GM18526 (cell line): ENCODE measurements around the gene RASGRP2.
A peak's percentile ranks its signal among the peaks of the same experiment; 100 is the strongest.

Experiments used
- POLR2A ChIP-seq: IDR thresholded peaks from 3 replicates; pipeline ENCODE4 v1.6.1; 2011; ENCODE audit not compliant: insufficient read length; ENCODE audit errors: extremely low read depth

The RASGRP2 gene

DNA sequence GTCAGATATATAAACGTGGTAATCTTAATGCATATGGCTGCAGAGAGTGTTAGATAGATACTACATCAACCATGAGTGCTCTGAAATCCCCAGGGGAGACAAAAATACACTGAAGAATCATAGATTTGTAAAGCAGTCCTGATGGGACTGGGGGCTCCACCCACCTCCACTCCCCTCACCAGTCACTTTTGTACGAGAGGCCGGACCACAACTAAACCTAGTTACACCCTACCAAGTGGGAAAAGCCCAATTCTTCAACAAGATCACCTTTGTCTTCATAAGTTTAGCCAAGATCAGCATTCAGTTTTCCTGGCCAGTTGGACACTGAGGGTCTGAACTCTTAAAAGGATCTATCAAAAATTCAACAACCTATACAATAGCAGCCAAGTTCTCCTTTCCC lies 32.9 kb upstream of the RASGRP2 start:
- TF ChIP-seq POLR2A, result no peak

DNA sequence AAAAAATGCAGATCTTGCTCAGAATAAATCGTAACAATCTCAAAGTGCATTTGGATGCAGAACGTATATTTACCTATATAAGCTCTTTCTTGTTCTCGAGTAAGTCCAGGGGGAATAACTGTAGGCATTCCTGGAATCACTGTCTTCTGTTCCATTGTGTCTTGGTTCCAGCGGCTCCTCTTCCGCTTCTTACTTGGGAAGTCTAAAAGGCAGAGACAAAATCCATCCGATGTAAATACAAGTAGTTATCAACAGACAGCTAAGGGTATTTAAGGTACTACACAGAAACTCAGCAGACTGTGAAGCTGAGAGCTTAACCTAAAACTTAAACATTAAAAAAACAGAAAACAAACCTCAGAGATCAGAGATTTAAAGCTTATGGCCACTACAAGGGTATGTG lies 32.5 kb upstream of the RASGRP2 start:
- TF ChIP-seq POLR2A, result no peak

DNA sequence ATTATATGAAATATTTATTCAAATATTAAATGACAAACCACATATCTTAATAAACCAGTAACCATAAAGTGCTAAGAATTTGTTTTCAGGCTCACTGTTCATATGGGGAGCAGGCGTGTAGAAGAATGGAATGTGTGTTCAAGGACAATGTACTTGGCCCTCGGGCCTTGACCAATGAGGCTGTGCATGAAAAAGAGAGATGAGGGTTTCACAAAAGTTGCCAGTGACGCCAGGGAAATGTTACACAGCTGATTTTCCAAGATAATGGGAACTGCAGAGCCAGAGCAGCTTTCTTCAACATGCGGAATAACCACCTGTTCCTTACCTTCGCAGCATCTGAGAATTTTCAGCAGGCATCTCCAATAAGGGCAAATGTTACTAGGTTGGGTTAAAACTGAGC lies 30.2 kb upstream of the RASGRP2 start:
- TF ChIP-seq POLR2A, result no peak

DNA sequence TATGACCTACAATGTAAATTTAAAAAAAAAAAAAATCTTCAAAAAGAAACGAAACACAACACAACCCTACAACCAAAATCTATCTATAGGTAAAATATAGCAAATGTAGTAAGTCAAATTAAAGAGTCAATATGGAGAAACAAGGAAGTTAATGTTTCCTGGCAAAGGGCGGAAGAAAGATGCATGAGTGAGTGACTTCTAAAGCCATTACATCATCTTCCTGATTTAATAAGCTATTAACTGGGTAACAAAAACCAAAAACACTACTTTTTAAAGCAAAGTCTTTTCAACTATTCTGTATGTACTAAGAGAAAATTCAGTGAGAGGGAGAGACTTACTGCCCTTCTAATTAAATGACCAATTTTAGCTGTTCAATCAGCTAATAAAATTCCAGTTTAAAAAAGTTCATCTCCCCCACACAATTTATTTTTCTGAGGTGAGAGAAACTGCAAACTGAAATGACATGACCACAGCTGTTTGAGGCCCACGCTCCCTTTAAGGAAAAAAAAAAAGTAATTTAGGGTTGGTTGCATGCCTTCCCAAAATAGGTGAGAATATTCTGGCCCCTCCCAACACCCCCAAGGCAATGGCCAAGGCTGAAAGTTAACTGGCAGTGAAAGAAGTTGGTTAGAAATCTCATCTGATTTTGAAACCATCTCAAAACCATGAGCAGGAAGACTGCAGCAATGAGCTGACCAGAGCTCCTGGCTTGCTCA lies 28.5 kb upstream of the RASGRP2 start:
- no peak for TF ChIP-seq POLR2A

DNA sequence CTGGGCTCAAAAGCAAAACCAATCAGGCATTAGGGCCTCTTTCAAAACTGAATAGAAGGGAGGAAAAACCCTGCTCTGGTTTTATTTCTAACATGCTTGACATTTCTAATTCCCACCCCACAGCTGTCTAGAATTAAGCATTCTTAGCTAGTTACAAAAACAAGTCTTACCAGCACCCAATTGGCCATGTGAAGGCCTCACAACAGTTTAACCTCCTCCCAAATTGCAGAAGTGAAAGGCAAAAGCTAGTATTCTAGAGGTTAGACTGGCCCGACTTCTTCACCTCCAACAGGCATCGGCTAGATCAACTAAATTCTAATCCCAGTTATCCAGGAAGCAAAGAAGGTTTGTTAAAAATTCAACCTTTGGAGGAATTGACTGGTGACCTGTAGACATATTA lies 27.9 kb upstream of the RASGRP2 start:
- no peak for TF ChIP-seq POLR2A

DNA sequence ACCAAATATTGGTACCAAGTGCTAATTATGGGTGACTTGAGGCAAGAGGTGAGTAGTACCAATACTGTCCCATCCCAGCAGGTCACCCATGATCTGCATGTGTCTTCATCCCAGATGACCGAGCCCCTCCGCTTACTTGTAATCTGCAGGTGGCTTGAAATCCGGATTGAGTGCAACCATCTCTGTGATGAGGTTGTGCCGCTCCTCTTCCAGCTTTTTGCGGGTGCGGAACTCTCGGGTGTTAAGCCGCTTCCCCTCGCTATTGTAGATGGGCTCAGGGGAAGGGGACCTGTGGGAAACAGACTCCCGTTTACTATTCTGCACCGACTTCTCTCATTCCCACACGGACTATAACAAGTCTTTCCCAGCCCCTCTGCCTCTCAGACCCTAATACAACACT lies 26.2 kb upstream of the RASGRP2 start:
- TF ChIP-seq POLR2A, result no peak

DNA sequence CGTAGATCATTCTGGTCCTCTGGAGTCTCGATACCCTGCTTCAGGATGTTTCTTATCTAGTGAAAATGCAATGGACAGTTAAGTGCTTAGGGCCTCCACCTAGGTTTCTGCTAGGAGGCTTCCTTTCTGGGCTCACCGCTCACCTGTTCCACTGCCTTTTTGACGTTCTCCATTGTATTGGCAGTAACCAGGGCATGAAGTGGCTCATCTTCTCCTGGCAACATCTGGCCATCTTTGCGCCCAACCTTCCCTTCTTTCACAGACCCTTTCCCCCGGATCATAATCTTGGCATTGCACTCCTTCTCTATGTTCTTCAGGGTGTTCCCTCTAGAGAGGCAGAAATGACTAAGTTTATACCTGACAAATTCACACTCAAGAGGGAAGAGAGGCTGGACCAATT lies 25.3 kb upstream of the RASGRP2 start:
- no peak for TF ChIP-seq POLR2A

DNA sequence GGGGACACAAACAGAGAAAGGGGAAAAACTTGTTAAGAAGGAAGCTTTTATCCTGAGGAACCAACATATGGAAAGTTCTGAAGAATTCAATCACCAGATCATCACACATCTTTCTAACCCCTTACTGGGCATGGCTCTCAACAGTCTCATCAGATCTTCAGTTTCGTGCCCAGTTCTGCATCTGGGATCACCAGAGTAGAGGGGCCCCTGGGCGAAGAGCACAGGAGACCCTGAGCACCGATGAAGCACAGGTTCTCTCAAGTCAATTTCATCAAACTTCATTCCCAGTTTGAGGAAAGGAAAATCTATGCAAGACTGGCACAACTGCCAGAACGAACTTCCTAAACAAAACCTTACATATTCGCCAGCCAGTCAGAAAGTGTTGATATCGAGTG lies 24.4 kb upstream of the RASGRP2 start:
- TF ChIP-seq POLR2A, result no peak

DNA sequence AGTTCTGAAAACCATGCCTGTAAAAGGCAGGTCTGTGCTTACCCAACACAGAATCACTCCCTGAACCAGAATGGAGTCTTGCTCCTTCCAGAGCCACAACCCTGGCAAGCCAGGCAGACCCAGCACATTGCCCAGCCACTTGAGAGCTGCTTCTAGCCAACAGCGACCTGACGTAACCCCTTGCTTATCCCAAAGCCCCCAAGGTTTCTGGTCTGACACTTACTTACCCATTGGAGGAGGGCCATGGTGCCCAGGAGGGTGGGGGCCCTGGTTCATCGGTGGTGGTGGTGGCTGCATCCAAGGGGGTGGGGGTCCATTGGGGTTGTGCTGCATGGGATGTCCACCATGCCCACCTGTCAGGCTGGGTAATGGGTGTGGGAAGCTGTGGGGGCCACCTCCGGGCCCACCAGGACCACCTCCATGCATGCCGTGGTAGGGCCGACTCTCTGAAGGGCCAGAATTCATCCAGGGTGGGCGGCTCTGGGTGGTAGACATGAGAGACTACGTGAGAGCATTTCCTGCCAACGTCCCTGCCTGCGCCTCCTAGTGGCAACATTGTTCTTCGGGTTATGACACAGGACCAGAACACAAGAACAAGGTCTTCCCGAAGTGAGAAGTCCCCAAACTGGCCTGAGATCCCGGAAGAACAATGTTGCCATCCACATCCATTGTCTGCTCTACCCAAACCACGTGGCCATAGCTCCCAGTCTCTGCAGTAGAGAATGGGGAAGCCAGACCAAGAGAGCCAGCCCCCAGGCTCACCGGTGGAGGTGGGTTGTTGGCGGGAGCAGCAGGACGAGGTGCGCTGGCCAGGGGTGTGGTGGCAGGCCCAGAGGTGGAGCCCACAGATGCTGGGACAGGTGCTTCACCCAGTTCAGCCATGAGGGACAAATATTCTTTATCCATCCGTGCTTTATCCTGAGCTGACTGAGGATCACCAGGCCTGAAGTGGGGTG lies 23.7 kb upstream of the RASGRP2 start:
- TF ChIP-seq POLR2A, result no peak

DNA sequence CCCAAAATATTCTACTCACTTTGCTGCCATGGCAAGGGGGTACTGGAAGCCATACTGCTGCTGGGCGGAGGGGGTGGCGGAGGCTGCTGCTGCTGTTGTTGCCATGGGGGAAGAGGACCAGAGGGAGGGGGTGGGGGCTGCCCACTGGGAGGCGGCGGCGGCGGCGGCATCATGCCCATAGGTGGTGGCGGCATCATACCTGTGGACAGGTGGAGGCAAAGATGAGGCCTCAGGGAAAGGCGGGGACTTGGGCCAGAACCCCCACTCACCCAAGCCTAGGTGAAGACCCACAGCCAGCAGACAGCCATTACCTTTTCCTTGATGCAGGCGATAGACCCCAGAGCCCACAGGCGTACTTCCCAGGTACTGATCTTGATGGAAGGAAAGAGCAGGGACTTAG lies 22.9 kb upstream of the RASGRP2 start:
- no peak for TF ChIP-seq POLR2A

DNA sequence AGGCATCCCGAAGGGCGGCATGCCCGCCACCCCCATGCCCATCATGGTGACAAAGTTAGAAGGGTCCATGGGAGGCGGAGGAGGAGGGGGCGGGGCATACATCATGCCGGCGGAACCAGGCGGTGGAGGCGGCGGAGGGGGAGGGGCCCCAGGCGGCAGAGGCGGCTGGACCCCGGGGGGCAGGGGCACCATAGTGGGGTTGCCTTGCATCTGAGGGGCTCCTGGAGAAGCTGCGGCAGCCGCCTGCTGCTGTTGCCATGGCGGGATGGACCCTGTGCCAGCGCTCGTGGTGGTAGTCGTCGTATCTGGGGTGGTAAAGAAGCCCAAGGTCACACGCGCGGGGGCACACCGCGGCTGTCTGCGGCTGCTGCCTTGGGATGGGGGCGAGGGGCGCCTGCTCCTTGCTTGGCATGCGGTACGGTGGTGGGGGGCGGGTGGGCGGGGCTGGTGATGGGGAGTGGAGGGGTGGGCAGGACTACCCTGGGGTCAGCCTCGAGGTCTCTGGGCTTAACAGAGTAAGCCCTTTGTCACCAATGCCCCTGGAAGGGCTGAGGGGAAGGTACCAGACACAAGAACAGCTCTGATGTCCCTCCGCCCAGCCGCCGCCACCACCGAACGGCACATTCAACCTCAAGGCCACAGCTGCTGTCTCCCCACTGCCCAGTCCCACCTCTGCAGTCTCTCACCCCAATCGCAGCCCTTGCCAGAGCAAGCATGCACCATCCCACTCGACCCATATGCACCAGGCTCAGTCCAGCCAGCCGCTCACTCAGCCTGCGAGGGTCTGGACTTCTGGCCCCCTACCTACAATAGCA lies 22.1 kb upstream of the RASGRP2 start:
- TF ChIP-seq POLR2A, result no peak

DNA sequence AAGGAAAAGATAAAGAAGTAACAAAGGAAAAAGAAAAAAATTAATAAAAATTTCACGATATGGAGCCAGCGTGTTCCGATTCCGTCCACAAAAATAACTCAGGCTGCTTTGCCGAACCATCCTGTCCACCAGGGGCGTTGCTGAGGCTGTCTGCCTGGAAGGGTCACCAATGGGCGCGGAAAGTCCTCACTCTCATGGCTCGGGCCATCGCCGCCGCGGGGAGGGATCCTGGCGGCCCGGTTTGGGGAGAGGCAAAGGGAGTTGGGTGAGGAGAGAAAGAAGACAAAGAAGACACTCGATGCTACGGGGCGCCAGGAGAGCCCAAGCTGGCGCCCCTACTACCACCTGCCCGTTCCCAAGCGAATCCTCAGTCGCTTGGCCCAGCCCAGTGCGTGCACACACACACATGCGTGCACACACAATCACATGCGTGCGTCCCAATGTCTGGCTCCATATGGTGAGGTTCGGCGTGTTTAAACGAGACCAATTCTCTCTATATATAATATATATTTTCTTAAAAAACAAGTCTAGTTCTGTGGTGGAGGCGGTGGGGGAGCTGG lies 21.4 kb upstream of the RASGRP2 start:
- TF ChIP-seq POLR2A, result no peak

DNA sequence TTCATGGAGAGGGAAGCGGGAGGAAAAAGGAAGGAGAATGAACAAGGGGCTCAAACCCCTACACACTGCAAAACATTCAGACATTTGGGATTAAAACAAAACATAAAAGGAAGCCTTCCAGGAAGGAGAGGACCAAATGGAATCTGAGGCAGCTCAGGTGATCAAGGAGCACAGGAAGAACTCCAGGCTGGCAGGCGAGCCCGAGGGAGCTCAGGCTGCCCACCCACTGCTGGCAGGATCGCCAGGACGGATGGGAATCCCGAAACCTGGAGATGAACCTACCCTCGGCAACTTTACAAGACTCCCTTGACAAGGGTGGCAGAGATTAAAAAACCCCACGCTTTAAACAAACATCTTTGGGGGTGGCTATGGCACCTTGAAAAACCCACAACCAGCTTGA lies 20.8 kb upstream of the RASGRP2 start:
- no peak for TF ChIP-seq POLR2A

DNA sequence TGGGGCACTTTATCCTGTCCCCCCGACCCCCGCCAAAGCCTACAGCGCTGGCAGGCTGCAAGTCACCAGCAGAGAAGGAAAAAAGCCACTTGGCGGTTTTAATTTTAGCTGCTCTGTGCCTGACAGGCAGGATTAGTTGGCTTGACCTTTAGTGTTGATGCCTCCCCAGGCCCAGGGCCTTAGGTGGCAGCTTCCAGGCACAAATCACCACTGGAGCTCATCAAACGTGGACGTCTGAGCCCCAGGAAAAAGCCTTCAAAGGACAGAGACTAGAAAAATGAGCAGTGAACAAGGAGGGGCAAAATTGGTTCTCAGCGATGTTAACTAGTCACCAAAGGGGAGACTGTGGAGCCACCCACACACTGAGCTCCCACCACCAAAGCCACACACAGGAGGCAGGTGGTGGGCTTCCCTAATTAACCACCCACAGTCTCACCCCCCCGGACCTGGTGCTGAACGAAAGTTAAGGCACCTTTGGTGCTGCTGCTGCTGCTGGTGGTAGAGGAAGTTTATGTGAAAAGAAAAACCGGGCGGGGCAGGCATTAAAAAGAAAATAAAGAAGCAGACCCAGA lies 20.2 kb upstream of the RASGRP2 start:
- TF ChIP-seq POLR2A, result no peak

DNA sequence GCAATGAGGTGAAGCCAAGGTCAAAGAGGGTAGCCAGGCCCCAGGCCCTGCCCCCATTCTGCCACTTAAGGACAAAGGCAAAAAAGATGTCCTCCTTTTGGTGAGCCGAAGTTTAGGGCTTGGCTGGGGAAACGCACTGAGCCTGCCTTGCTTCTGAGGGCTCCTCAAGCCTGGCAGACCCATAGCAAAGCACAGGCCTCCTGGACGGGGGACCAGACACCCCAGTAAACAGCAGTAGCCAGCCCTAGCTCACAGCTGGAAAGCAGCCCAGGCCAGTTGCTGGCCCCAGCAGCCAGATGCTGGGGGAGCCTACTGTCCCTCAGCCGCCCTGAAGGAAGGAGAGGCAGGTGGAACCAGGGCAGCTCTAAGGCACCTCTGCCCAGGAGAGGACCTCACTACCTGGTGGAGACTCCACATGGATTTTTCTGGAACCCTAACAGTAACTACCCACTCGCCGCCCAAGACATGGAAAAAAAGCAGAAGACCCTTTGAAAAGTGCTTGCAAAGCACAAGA lies 19.6 kb upstream of the RASGRP2 start:
- peak; percentile 24 for TF ChIP-seq POLR2A
